Stimulated activated CD4-positive, alpha-beta T cell treated with anti-CD3 and anti-CD28 coated beads, TNF-alpha, amount 100 ng/mL, for 48 hours (primary cell): Measurements from ENCODE around the gene CDK5R2.

ENCODE experiments used
- DNase-seq, 3 donors: peaks; one replicate each; pipeline ENCODE4 v3.0.0-alpha.2; 2020; ENCODE audit warnings: low read depth in 3 of 3

CDK5R2 gene

DNA sequence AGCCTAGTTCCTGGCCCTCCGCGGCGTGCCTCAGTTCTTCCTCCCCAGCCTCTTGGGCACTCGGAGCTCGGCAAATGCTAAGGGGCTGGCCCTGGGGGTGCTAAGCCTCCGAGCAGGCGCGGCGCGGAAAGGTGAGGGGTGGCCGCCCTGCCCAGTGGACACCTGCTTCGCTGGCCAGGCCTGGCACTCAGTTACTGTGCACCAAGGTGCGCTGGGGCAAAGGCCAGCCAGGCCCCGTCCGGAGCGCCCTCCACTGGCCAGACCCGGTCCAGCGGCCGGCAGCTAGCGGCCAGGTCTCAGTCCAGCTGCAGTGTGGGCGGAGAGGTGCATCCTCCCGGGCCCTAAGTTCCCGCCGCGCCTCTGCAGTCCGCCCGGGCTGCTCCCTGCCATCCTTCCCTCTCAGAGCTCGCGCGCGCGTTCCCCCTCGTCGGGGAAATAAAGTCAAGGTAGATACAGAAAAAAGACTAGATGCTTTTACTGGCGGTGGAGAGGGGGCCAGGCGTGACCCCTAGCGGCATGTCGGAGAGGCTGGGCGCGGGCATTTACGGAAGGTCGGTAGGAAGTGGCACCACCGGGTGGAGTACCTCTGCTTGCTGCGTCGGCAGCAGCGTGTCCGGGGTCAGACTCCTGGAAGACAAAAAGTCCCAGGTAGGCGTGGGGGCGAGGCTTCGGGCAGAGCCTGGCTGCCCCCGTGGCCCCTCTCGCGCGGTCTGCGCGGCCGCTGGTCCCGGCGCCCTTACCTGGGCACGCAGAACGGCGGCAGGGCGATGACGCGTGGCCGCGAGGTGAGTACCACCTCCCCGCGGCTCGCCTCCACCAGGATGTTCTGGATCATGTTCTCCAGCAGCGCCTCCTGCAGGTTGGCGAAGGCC is 43.2 kb downstream of the CDK5R2 start:
- DNase-seq, result peak; percentile 43 to 56 (median 51)

DNA sequence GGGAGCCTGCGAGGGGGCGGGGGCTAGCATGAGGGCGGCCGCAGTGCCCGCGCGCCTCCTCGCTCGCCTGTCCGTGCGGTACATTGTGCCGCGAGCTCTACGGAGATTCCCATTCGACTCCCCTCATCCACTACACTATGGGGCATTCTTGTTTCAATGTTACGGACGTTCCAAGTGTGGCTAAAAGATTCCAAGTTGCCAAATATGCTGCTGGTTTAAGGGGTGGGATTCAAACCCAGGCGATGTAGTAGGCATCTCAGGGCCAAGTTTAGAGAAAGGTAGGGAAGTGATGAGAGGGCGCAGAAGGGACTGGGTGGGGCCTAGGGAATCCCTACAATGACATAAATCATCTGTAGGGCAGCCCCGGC is 43.8 kb downstream of the CDK5R2 start:
- no peak for DNase-seq

DNA sequence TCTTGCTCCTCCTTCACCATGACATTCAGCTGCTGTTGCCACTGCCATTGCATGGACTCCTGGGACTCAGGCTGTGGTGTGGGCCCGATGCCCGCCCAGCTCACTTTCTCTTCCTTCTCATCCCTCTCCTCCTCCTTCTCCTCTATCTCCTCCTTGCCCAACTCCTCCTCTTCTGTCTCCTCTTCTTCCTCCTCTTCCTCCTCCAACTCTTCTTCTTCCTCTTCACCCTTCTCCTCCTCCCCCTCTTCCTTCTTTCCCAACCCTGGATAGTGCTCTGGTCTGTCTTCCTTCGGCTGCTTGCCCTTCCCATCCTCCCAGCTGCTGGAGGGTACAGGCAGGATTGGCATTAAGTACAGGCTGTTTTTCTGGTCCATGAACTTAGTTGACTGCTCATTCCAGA is 44.5 kb downstream of the CDK5R2 start:
- no peak for DNase-seq

DNA sequence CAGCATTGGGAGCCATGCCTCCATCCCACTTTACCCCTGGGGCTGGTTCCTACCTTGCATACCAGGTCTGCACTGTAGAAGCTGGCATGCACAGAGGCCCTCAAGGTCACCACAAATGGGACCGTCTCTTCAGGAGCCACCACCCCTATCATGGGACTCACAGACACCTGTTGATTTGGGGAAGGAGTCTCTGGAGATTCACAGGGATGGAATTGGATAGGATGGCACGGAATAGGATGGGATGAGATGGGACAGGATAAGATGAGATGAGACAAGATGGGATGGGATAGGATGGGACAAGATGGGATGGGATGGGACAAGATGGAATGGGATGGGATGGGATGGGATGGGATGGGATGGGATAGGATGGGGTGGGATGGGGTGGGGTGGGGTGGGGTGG is 49.8 kb downstream of the CDK5R2 start:
- no peak for DNase-seq

DNA sequence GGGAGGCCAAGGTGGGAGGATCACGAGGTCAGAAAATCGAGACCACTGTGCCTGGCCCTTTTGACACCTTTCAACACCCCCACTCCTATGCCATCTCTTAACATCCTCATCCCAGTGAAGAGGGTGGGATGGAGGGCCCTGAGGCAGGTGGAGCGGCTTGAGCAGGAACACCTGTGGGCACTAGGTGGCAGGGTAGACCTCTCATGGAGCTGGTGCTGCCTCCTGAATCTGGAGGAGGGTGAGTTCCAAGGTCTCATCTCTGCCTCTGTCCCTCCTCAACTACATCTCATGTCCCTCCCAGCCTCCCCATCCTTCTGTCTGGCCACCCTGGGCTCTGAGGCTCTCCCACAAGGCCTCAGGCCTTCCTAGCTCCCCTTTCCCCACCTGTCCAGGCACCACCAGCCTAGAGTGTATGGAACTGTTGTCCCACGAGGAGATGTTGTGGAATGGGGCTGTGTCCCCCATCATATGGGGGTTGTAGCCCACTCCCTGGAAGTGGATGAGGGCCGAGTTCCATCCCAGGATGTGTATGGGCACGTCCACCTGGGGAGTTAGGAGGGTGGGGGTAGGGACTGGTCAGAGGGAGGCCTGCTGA is 50.8 kb downstream of the CDK5R2 start:
- DNase-seq, result no peak

DNA sequence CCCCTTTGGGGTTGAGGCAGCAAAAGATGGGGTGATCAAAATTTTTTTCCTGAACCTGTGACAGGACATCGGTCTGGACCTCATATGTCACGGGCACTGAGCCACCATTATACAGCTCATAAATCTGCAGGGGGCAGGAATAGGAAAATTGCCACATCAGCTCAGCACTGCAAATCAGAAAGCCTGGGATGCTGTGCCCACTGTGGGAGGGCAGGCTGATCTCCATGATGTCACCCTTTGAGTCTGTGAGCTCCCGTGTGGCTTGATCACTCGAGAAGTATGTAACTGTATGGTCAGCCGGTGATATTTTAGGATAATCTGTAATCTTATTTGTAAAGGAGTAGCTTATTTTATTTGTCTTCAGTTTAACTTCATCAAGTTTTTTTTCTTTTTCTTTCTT is 51.4 kb downstream of the CDK5R2 start:
- no peak for DNase-seq
